B cell (primary cell): ENCODE data around the gene MSH3. TPM values are rescaled to one million over a fixed set of nuclear protein-coding genes. Genes with fewer than 3 reads are reported as not detected.

Experiments used
- ATAC-seq: fragments of 200-7000 bp; cut with Tn5 transposase; one replicate; pipeline ENCODE4 v1.10.0; 2021; ENCODE audit warnings: low read depth, mild to moderate bottlenecking, moderate number of reproducible peaks, moderate library complexity
- CTCF ChIA-PET: fragments of 350-600 bp; sonication (Branson Sonifier 250); formaldehyde crosslinking; loops from one replicate; lab custom pipeline; 2021; ENCODE audit warnings: antibody characterized with exemption, inconsistent platforms; lab: Charles Lee
- POLR2A ChIA-PET: fragments of 350-600 bp; sonication (Branson Sonifier 250); formaldehyde crosslinking; loops from one replicate; lab custom pipeline; 2021; ENCODE audit warnings: antibody characterized with exemption; lab: Charles Lee
- DNase-seq: peaks from one replicate; pipeline ENCODE4 v3.0.0; 2013
- H2AFZ ChIP-seq: 2 replicates; pipeline ENCODE4 v1.6.1; 2012; ENCODE audit warnings: mild to moderate bottlenecking, low read depth, low read length; ENCODE audit not compliant: insufficient read depth, poor library complexity, severe bottlenecking
- H3K27ac ChIP-seq, 2 donors: 1 replicate in 1 of 2; 2 replicates in 1 of 2; pipeline ENCODE4 v1.5.1; 2012 to 2013; ENCODE audit warnings: low read length in 2 of 2, mild to moderate bottlenecking in 2 of 2, moderate library complexity in 1 of 2
- H3K27me3 ChIP-seq, 4 experiments: fragments of 200-600 bp in 1 of 4; sonication (generic) in 1 of 4; replicated peaks in 1 of 4; 1 replicate in 2 of 4; 2 replicates in 2 of 4; pipeline versions ENCODE4 v1.6.1 to v1.7.0; 2013 to 2016; ENCODE audit warnings: low read length in 3 of 4, mild to moderate bottlenecking in 2 of 4, mixed read lengths in 1 of 4, moderate library complexity in 1 of 4; ENCODE audit not compliant: insufficient read depth in 4 of 4, control insufficient read depth in 3 of 4; ENCODE audit errors: control extremely low read depth in 1 of 4
- H3K36me3 ChIP-seq, 2 experiments: replicated peaks in 1 of 2; 1 replicate in 1 of 2; 2 replicates in 1 of 2; pipeline versions ENCODE4 v1.6.1 to v1.7.1; 2013; ENCODE audit warnings: low read length in 1 of 2; ENCODE audit not compliant: insufficient read depth in 2 of 2, control insufficient read depth in 1 of 2; ENCODE audit errors: control extremely low read depth in 1 of 2, extremely low read depth in 1 of 2
- H3K4me1 ChIP-seq, 2 donors: fragments of 200-600 bp in 1 of 2; sonication (generic) in 1 of 2; 1 replicate in 1 of 2; 2 replicates in 1 of 2; pipeline versions ENCODE4 v1.5.1 to v1.6.1; 2013 to 2017; ENCODE audit warnings: low read length in 2 of 2; ENCODE audit not compliant: control insufficient read depth in 2 of 2, insufficient read depth in 2 of 2
- H3K4me2 ChIP-seq: replicated peaks from 2 replicates; pipeline ENCODE3; 2012; ENCODE audit warnings: mild to moderate bottlenecking, low read depth, low read length; ENCODE audit not compliant: poor library complexity, severe bottlenecking
- H3K4me3 ChIP-seq, 5 experiments: fragments of 200-600 bp in 1 of 5; sonication (generic) in 1 of 5; 1 replicate in 3 of 5; 2 replicates in 2 of 5; pipeline versions ENCODE4 v1.5.1 to v1.7.0; 2011 to 2016; ENCODE audit warnings: low read length in 4 of 5, mild to moderate bottlenecking in 4 of 5, low read depth in 2 of 5, control low read depth in 1 of 5, moderate library complexity in 1 of 5; ENCODE audit not compliant: insufficient read depth in 1 of 5; ENCODE audit errors: control extremely low read depth in 1 of 5, extremely low read depth in 1 of 5
- H3K79me2 ChIP-seq: fragments of 200-600 bp; sonication (generic); one replicate; pipeline ENCODE4 v1.6.0; 2016; ENCODE audit warnings: low read length; ENCODE audit not compliant: control insufficient read depth, insufficient read depth
- H3K9ac ChIP-seq: fragments of 200-600 bp; sonication (generic); 2 replicates; pipeline ENCODE4 v1.6.1; 2017; ENCODE audit warnings: mild to moderate bottlenecking, low read length, moderate library complexity
- H3K9me3 ChIP-seq, 3 donors: one replicate each; pipeline versions ENCODE4 v1.6.1 to v1.7.1; 2013; ENCODE audit warnings: low read length in 2 of 3; ENCODE audit not compliant: control insufficient read depth in 2 of 3, insufficient read depth in 1 of 3; ENCODE audit errors: control extremely low read depth in 1 of 3
- H4K20me1 ChIP-seq: 2 replicates; pipeline ENCODE4 v1.6.0; 2012; ENCODE audit warnings: mild to moderate bottlenecking, low read length; ENCODE audit not compliant: insufficient read depth, control insufficient read depth, poor library complexity, severe bottlenecking
- H3K27ac Mint-ChIP-seq: one replicate; pipeline ENCODE4 v1.8.0; 2021; ENCODE audit warnings: mixed read lengths
- H3K27me3 Mint-ChIP-seq: one replicate; pipeline ENCODE4 v1.8.0; 2021; ENCODE audit warnings: mixed read lengths
- H3K4me1 Mint-ChIP-seq: one replicate; pipeline ENCODE4 v1.8.0; 2021; ENCODE audit warnings: mixed read lengths
- H3K4me3 Mint-ChIP-seq: one replicate; pipeline ENCODE4 v1.8.0; 2021; ENCODE audit warnings: mixed read lengths
- H3K9me3 Mint-ChIP-seq: one replicate; pipeline ENCODE4 v1.8.0; 2022; ENCODE audit warnings: mixed read lengths; ENCODE audit not compliant: insufficient read depth
- CTCF ChIP-seq: fragments of 200-600 bp; IDR thresholded peaks from one replicate; pipeline ENCODE4 v1.8.0; 2022; ENCODE audit warnings: antibody characterized with exemption, mild to moderate bottlenecking
- EZH2 ChIP-seq: IDR thresholded peaks from 2 replicates; pipeline ENCODE4 v1.6.1; 2012; ENCODE audit warnings: borderline replicate concordance, low read depth, mild to moderate bottlenecking, moderate library complexity, low read length; ENCODE audit not compliant: insufficient read depth, poor library complexity, severe bottlenecking
- WGBS: methylation state at CpG from one replicate; pipeline ENCODE4 v1.1.5; 2013; ENCODE audit warnings: missing lambda C conversion rate; ENCODE audit not compliant: insufficient coverage; 5-methylcytosine and 5-hydroxymethylcytosine counted together
- intact Hi-C: fragments of 100-400 bp; cut with micrococcal nuclease; formaldehyde crosslinking; loops from one replicate; pipeline ENCODE4 v1.10.0; 2022
- polyA plus RNA-seq: library from polyadenylated mRNA; depleted of rRNA; stranded (reverse); fragments of >200 nt; gene quantifications from 2 replicates; pipeline ENCODE4 v1.2.3, GENCODE V29; 2012
- total RNA-seq, 2 donors: library from RNA; stranded (reverse); fragments of 120-200 nt in 1 of 2; gene quantifications; 1 replicate in 1 of 2; 2 replicates in 1 of 2; pipeline versions ENCODE4 v1.2.3 to v1.2.4, GENCODE V29; 2013 to 2022

Gene MSH3
- total and polyA plus RNA-seq, 2 donors (not counting 1 experiment from before 2014, with no cell fraction given), result 3.5 to 26.3 TPM

GRCh38 chr5:80736730-80737129, 82.3 kb downstream of the MSH3 start:
- no peak overlapping the region for H3K9ac ChIP-seq
- no peaks in the 10 kb centered on the region for H4K20me1 ChIP-seq
- H2AFZ ChIP-seq, result no peak overlapping the region
- intact Hi-C loops, result no loop called here
- no peak overlapping the region for H3K27ac ChIP-seq
- H3K4me2 ChIP-seq, result no peak overlapping the region
- H3K4me3 Mint-ChIP-seq, result no peak overlapping the region
- H3K9me3 ChIP-seq, result no peaks in the 10 kb centered on the region
- DNase-seq (no peak), ATAC-seq (no peak)
- CTCF ChIA-PET, result no interaction called here
- H3K4me1 ChIP-seq, result peaks cover 11 to 15% of the 10 kb centered on the region in 2 donors
- H3K4me3 ChIP-seq, result no peak overlapping the region
- H3K36me3 ChIP-seq, result peaks cover 5 to 7% of the 10 kb centered on the region in 2 experiments
- H3K27me3 Mint-ChIP-seq, result no peaks in the 10 kb centered on the region
- TF ChIP-seq EZH2, result no peak
- H3K4me1 Mint-ChIP-seq, result peaks cover 33% of the 10 kb centered on the region
- H3K79me2 ChIP-seq, result no peaks in the 10 kb centered on the region
- H3K27ac Mint-ChIP-seq, result no peak overlapping the region
- no peaks in the 10 kb centered on the region for H3K9me3 Mint-ChIP-seq
- H3K27me3 ChIP-seq, result no peaks in the 10 kb centered on the region
- POLR2A ChIA-PET, result no interaction called here
- whole genome bisulfite sequencing, result 97% methylated on average over 3 of the region's 4 CpGs

GRCh38 chr5:80738466-80738865, 84.0 kb downstream of the MSH3 start:
- Histone ChIP-seq H3K27me3 (no peaks in the 10 kb centered on the region), H3K4me3 (no peak overlapping the region), H3K4me2 (no peak overlapping the region), H3K79me2 (no peaks in the 10 kb centered on the region), H3K4me1 (peaks cover 11 to 15% of the 10 kb centered on the region in 2 donors), H3K27ac (peak overlapping the region in 1 of 2 donors; percentile 19), H4K20me1 (no peaks in the 10 kb centered on the region), H2AFZ (no peak overlapping the region), H3K9me3 (no peaks in the 10 kb centered on the region), H3K9ac (no peak overlapping the region), H3K36me3 (peaks cover 10% of the 10 kb centered on the region in 2 experiments)
- Mint-ChIP-seq H3K9me3 (no peaks in the 10 kb centered on the region), H3K27me3 (no peaks in the 10 kb centered on the region), H3K27ac (peak overlapping the region; percentile 28), H3K4me1 (peaks cover 37% of the 10 kb centered on the region), H3K4me3 (no peak overlapping the region)
- no peak for ATAC-seq
- no CpG with 5 or more reads among the region's 3 CpGs for WGBS
- POLR2A ChIA-PET, result no interaction called here
- no peak for DNase-seq
- intact Hi-C loops, result no loop called here
- CTCF ChIA-PET, result no interaction called here
- no peak for TF ChIP-seq EZH2
- TF ChIP-seq CTCF, result no peak
